T1000 (cell line): ENCODE results near the gene MED10.

Source experiments
- DNase-seq: peaks from one replicate; lab custom pipeline; 2025; ENCODE audit warnings: mixed read lengths; lab: John Stamatoyannopoulos, UW

The MED10 gene

DNA sequence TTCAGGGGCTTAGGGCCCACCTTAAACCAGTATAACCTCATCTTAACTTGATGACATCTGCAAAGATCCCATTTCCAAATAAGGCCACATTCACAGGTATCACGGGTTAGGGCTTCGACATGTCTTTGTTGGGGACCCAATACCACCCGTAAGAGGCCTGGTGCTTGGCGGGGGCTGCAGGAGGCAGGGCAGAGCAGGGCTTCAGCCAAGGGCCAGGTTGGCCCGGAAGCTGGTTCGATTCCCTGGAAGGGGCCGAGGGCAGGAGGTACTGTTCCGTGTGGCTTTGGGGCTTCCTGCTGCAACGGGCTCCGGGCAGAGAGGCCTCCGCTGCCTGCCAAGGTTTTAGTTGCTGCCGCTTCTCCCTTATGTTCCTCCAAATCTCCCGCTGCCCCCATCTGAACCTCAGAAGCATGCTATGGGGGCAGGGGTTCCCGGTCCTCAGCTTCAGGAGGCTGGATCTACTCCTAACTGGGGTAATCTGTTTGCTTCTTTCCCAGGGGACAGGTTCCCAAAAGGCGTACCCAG, 29.8 kb downstream of the MED10 start:
- no peak for DNase-seq

DNA sequence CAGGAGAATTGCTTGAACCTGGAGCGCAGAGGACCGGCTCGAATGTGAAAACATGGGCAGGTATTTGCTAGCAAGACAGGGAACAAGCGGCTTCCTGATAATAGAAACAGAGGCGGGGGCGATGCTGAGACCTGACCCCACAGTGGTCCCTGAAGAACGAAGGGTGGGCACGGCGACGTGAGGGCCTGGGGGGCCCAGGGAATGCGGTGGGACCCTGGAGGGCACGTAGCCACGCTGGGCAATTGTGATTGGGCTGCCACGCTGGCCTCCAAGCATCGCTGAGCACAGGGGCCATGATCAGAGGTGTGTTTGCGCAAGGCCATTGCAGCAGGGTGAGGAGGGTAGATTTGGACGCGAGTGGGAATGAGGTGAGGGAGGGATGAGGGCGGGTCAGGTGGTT, 30.7 kb downstream of the MED10 start:
- DNase-seq: no peak

DNA sequence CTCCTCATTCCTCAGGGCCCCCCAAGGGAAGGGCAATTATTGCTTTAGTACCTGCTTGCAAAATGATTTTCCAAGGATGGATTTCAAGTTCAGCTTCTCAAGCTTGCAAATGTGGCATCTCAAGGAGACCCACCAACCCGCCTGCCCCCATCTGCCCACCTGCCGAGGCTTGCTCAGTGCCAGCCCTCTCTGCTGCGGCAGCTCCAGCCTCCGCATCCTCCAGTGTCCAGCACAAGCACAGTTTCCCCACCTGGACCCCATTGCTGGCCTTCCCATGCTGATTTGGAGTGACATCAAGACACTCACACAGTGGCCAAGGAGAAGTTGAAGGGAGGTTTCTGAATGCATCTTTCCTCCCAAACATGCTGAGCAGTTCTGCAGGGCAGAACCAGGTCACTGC, 31.2 kb downstream of the MED10 start:
- no peak for DNase-seq

DNA sequence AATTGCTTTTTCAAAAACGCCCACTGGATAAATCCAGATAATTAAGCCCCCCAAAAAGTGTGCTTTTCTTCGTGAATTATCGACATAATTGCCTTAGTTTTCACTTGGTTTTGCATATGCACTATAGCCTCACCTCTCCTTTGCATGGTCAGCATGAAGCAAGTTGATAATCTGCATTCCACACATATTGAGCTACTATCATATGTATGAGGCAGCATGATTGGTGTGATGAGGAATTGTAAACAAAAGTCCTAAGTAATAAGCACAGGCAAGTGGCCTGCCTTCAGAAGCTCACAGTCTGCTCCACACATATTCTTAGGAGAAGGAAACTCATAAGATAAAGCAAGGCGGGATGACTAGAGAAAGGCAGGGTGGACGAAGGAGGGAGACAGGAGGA, 33.8 kb downstream of the MED10 start:
- no peak for DNase-seq

DNA sequence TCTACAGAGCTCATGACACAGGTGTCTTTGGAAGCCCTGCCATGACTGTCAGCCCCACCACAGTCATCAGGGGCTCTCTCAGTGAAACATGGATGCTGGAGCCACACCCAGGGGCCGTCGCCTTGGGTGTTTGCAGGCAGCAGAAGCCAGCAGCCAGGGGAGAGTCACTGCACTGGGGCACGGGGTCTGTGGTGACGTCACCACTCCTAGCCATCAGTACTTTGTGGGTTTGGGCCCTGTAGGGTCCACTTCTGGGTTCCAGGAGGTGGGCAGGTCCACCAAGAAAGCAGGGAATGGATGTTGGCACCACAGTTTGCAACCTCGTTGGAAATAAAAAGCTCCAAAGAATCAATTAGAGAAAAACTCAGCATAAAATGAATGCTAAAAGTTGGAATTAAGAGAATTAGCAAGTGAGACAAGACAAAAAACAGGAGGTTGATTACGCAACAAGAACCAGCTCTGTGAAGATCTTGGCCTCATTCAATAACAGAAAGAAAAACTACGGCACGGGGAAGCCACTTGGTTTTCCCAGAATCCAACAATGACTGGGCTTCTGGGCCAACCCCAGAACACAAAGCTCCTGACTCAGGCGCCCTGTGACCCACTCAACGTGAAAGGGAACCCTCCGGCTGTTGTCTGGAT, 34.3 kb downstream of the MED10 start:
- DNase-seq: no peak

DNA sequence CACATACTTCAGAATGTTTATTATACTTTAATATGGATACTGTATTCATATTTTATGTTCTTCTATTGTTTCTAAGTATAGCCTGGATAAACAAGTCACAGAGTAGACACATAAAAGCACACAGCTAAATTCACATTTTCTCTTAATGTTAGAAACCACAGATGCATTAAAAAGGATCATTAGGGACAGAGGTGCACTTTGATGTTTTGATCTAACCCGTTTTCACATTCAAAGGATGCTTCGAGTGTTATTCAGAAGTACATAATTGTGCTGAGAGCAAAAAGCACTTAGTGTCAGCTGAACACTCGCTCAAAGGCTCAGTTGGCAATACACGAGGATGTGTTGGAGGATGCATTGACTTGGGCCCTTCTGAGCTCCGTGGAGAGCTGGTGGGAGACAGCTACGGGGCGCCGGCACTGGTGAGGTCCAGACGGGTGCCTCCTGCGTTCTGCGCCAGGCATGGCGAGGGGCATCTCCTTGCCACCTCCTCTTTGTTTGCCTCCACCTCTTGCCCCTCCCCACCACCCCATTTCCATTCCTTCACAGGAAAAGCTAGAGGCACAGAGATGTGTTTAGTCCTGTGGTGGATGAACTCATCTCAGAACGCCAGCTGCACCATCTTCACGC, 35.5 kb downstream of the MED10 start:
- no peak for DNase-seq

DNA sequence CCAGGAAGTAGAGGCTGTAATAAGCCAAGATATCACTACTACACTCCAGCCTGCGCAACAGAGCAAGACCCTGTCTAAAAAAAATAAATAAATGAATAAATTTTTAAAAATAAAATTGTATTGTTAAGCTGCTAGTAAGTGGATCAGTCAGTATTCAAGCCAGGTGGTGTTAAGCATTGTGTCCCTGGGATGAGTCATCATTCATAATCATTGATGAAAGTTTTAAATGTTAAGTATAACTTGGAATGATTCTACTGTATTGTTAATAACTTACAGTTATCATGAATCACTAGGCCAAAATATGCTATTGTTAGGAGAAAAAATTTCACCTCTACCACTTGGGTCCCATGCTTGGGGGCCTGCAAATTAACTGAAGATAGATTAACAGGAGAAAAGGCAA, 38.2 kb downstream of the MED10 start:
- no peak for DNase-seq

DNA sequence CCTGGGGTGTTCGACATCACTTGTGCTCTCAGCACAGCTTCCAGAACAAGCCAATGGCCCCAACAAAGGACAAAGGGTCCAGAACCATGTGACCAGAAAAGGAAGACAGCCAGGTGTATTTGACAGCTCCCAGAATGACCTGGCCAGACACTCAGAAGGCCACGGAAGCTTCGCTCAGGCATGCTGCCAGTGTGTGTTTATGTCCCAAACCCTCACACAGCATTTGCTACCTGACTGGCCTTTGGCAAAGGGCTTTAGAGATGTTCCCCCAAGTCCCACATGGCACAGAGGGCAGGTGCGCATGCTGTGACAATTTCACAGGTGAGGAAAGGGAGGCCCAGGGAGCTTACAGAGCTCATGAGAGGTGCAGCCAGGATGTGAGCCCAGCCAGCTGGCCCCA, 39.5 kb downstream of the MED10 start:
- no peak for DNase-seq

DNA sequence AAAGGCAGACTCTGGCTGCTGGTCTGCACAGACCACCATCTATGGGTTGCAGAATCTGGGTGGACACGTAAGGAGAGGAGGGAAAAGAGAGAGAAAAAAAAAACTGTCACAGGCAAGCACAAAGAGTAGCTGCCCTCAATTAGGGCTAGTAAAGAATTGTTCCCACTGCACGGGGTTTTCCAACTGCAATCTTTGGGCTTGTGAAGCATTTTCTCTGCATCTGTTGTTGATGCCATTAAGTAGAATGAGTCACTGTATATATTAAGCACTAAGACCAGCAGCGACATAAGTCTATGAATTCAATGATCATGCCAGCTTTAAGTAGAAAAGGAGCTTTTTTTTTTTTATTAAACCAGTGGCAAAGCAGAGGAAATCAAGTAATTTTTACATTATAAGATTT, 40.2 kb downstream of the MED10 start:
- DNase-seq: no peak

DNA sequence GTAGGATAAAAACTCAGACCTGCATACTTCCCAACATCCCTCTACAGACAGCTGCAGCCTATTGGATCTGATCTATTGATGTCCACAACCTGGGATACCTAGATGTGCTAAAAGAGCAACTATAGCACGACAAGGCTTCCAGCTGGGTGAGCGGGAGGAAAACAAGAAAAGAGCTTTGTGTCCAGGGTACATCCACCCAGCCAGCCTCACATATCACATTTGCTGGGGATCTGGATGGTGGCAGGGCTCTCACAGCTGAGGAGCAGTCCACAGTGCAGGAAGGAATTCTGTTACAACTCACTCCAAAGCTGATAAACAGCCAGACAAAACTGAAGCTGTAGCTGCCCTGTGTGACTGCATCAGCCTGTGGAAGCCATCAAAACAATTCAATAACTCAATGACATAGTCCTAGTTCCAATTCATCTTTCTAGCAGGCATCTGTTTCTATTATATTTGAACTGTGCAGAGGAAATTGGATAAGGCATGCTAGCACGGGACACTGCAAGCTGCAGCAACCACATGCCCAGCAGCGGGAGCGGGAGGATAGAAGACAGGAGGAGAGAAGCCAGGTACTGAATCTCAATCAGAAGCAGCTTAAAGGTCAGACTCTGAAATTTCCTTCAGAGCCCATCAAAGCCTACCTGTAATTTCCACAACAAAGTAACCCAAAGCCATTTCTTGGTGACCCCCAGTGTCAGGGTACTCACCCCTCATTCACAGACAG, 45.0 kb downstream of the MED10 start:
- no peak for DNase-seq

DNA sequence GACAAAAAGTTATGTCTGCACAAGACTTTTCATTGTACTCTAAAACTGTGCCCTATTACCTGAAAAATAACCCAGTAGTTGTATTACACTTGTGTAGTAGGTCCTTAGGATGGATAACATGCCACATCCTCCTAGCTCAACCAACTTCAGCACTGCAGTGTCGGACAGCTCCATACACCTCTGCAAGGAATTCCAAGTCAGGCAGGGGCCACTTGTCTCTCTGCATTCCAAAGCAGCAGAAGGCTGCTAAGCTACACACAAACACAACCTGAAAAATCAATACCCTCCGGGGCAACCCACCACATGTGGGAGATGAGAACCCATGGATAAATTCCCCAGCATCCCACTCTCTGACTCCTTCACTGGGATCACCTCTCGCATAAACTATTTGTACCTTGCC, 50.2 kb downstream of the MED10 start:
- no peak for DNase-seq

DNA sequence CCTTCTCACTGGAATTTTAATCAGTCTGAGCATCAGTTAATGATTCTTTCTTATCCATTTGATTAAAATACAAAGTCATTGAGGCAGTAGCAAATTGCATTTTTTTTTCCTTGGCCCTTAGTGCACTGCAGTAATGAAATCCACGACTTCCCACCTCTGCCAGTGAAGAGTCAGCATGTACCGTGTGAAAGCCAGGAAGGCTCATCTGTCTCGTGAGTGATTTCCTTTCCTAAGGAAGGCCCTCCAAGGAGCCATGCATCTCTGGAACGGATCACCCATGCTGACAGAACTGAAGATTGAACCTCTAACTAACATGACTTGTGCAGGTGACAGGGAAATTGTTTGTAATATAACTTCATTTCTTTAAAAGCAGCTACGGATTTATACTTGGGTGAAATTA, 51.6 kb downstream of the MED10 start:
- no peak for DNase-seq

DNA sequence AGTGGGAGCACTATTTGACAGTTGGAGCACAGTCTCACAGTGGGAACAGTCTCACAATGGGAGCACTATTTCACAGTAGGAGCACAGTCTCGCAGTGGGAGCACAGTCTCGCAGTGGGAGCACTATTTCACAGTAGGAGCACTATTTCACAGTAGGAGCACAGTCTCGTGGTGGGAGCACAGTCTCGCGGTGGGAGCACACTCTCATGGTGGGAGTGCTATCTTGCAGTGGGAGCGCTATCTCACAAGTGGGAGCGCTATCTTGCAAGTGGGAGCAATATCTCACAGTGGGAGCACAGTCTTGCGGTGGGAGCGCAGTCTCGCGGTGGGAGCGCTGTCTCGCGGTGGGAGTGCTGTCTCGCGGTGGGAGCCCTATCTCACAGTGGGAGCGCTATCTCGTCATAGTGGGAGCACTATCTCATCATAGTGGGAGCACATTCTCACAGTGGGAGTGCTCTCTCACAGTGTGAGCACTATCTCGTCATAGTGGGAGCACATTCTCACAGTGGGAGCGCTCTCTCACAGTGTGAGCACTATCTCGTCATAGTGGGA, 56.1 kb downstream of the MED10 start:
- no peak for DNase-seq
